Measurements from ENCODE around the gene XKR8.

The XKR8 gene

GRCh38 chr1:27956761-27957160, 3.0 kb upstream of the XKR8 start:
- no peak for DNase-seq

GRCh38 chr1:27957655-27958054, 2.1 kb upstream of the XKR8 start:
- no peak for DNase-seq

- no peak for DNase-seq
Measured at GRCh38 chr1:27958513-27958912, 1.3 kb upstream of the XKR8 start.

- DNase-seq, result no peak
Measured at GRCh38 chr1:27960762-27961645, 1.2 kb downstream of the XKR8 start.

GRCh38 chr1:27961646-27962221, 2.0 kb downstream of the XKR8 start:
- DNase-seq, result no peak

GRCh38 chr1:27963393-27963792, 3.6 kb downstream of the XKR8 start:
- no peak for DNase-seq

GRCh38 chr1:27966402-27967105, 6.8 kb downstream of the XKR8 start:
- DNase-seq, result no peak

GRCh38 chr1:27967106-27967883, 7.5 kb downstream of the XKR8 start:
- DNase-seq, result no peak

GRCh38 chr1:27967884-27968466, 8.2 kb downstream of the XKR8 start:
- DNase-seq, result no peak

GRCh38 chr1:27968692-27969091, 8.9 kb downstream of the XKR8 start:
- no peak for DNase-seq

- no peak for DNase-seq
Measured at GRCh38 chr1:27970401-27970800, 10.6 kb downstream of the XKR8 start.

GRCh38 chr1:27971674-27972073, 11.9 kb downstream of the XKR8 start:
- no peak for DNase-seq

GRCh38 chr1:27972141-27972540, 12.4 kb downstream of the XKR8 start:
- no peak for DNase-seq

GRCh38 chr1:27973771-27974416, 14.1 kb downstream of the XKR8 start:
- no peak for DNase-seq

- no peak for DNase-seq
Measured at GRCh38 chr1:27974417-27974781, 14.6 kb downstream of the XKR8 start.

GRCh38 chr1:27979151-27979858, 19.5 kb downstream of the XKR8 start:
- no peak for DNase-seq

GRCh38 chr1:27979859-27980201, 20.1 kb downstream of the XKR8 start:
- DNase-seq, result no peak

GRCh38 chr1:27980216-27980845, 20.6 kb downstream of the XKR8 start:
- DNase-seq, result no peak

- DNase-seq, result no peak
Measured at GRCh38 chr1:27981145-27981544, 21.4 kb downstream of the XKR8 start.

GRCh38 chr1:27990920-27991537, 31.3 kb downstream of the XKR8 start:
- no peak for DNase-seq

- no peak for DNase-seq
Measured at GRCh38 chr1:27992276-27992675, 32.5 kb downstream of the XKR8 start.
